HS-5 (cell line): Measurements from ENCODE around the gene PRKCB.

Experiments
- DNase-seq: peaks from one replicate; pipeline ENCODE4 v3.0.0-alpha.2; 2012; ENCODE audit warnings: low read depth

PRKCB gene

DNA sequence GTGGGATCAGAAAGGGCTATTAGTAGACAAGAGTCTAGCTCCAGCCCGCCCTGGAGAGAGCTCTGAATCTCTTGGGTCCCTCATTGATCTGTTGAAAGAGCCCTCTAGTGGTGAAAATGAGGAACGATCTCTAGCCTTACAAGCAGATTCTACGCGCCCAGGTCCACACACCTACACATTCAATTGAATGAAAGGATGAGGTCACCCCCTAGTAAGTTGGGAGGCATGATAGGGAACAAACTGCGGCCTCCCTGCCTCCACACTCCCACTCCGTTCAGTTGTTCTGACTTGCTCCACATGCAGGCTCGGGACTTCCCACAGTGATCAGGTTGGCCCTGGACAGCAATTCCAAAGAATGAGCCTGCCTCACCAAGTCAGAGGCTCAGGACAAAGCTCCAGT lies 417.4 kb downstream of the PRKCB start:
- no peak for DNase-seq

DNA sequence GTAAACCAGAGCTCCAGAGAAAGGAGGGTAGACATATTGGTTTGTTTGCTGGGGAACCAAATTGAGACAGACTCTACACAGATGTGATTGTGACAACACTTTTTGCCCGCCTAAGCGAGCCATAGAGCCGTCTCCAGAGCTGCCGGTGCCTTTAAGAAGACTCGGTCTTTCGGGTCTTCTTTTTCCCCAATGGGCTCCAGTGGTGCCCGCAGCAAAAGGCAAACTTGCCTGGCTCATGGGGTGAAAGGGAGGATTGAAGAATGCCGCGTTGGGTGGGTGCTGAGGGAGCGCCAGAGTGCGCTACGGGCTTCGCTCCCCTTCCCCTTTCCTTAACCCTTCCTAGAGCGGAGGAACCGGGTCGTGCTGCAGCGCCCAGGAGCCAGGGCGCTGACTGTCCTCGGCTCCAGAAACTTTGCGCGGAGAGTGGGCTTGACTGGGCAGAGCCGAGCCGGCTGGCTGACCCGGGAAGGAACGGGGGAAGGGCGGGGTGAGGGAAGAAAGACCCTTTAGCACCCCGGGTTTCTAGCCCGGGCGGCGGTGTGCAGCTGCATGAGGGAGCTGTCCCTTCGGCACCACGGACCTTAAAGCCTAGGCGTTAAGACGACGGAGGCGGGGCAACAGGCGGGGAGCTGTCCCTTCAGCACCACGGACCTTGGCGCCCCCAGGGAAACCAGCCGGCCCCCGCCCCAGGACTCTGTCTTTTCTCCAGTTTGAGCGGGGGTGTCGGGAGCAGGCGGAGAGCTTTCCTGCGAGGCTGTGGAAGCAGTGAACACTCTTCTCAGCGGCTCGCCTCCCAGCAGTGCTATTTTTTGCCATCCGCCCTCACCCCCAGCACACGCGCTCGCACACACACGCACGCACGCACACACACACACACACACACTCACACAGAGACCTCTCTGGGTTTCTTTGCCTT lies 419.9 kb downstream of the PRKCB start, which contains the start of gene CACNG3:
TSS of gene CACNG3 (plus strand) at position 880 of the 916 bp plus-strand sequence. CDS start 420 bp downstream, outside the sequence.
- no peak for DNase-seq

DNA sequence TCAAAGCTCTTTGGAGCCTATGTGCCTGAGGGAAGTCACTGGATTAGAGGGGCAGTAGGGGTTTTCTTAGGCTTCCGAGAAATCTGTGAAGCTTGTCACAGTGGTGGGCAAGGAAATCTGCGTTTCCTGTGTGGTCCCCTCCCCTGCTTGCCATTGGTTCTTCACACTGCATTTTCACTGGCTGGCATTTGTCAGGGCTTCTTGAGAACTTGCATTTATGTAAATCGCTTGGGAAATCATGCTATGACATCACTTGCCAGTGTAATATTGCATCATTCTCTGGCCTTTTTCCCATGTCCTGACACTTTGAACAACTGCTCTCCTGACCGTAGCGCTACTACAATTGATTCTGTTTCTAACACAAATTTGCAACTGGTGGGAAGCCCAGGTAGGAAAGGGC lies 422.2 kb downstream of the PRKCB start:
- DNase-seq: no peak

DNA sequence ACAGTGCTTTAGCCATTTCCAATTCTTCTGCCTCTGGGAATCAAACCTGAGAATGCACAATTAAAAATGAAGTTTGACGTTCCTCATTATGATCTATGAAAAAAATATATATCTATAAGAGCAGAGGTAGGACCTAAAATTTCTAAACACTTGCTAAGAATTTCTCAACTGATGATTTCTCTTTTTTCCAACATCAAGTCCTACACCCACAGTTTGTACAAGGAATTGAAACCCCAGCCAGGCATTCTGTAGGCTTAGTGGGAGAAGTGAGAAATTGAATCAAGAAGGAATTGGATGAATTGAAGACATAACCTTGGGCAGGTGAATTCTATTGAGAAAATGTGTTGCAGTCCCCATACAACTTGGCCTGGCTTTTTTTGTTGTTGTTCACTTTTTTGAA lies 423.0 kb downstream of the PRKCB start:
- DNase-seq: no peak

DNA sequence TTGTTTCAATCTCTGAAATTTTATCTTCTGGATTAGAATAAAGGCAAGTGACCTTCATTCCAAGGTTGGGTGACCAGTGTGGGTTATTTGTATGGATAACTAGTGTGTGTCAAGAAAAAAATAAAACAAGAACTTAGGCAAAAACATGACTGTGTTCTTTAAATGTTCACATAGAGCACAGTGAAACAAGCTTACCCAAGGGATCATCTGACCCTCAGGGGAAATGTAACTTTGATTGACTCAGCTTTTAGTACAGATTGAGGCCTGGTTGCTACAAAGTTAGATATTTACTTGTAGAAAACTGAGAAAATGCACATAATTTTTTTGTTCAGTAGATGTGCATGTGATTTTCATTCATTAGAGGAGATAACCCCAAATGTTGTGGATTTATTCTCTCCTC lies 427.0 kb downstream of the PRKCB start:
- DNase-seq: no peak
